GM18502 (cell line): ENCODE data around the gene PLEKHG4B.

ENCODE experiments used
- ATAC-seq: cut with Tn5 transposase; IDR thresholded peaks from one replicate; pipeline ENCODE4 v1.9.1; 2021; ENCODE audit warnings: mild to moderate bottlenecking; ENCODE audit not compliant: unreplicated experiment, poor library complexity

The PLEKHG4B gene

DNA sequence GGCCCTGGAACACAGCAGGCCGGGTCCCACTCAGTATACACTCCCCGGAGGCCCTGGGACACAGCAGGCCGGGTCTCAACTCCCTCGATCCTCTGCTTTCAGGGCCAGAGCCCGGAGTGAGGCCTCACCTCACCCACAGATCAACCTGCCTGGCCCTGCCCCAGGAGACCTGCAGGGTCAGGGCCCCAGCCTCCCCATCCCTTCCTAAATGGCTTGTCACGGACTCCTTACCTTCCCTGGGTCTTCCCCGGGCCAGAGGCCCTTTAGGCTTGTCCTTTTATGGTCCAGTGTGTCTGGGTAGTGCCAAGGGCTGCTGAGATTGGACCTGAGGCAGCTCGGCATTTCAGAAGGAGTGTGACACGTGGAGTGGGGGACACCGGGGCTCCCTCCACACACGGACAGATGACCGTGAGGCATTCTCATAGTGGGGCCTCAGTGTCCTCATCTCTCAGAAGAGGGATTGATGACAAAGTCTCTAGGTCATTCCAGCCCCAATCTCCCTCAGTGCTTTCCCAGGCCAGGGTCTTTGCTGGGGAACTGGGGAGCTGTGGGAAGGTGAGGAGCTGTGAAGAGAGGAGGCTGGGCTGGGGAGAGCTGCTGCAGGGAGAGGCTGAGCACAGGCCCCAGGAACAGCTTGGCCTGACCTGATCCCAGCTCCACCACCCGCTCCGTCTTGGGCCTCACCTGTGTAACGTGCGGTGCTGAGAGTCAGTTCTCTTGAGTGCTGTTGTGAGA lies 18.0 kb upstream of the PLEKHG4B start:
- ATAC-seq = no peak

DNA sequence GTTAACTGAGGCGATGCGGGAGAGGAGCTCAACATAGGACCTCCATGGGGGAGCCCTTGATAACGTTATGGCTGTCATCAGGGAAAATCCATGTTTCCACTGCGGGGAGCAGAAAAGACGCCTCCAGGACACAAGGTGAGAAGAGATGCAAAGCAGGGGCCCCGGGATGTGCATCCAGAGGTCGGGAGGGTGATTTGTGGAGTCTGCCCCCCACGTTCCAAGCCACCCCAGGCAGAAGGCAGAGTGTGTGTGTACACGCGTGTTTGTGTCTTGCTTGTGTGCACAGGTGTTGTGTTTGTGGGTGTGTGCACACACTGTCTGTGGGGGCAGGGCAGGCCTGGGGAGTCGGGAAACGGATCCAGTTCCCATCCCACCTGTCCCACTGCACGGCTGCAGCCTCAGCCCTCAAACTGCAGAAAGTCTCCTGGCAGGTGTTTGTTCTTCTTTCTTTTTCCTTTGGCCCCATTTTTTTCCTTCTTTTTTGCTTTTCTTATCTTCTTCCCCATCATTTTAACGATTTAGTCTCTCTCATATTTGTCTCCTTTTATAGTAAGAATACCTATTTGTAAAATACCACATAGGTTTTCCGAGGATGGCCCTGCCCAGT lies 17.4 kb upstream of the PLEKHG4B start:
- ATAC-seq = no peak

- ATAC-seq = no peak
These were observed 16.3 kb upstream of the PLEKHG4B start for GRCh38 chr5:75331-76320.

GRCh38 chr5:76358-77169 lies 15.4 kb upstream of the PLEKHG4B start:
- no peak for ATAC-seq

GRCh38 chr5:77170-77501 lies 14.8 kb upstream of the PLEKHG4B start:
- ATAC-seq = no peak

DNA sequence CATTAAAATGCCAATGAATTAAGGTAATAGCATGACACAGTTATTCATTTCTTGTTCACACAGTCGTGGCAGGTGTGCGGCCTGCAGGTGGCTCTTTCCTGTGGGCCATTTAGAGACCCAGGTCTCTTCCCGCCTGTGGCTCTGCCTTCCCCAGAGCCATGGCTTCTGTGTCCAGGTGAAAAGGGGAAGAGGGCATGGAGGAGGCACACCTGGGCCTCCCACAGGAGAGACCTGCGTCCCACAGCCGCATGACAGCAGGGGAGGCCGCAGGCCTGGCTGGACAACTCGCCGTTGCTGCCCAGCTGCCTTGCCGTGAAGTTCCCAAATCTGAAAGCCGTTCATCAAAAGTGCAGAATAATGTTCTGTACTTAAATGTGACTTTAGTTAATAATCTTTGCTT lies 14.4 kb upstream of the PLEKHG4B start:
- ATAC-seq = no peak

GRCh38 chr5:77957-78804 lies 13.8 kb upstream of the PLEKHG4B start:
- ATAC-seq = no peak

- no peak for ATAC-seq
These were observed 13.2 kb upstream of the PLEKHG4B start for GRCh38 chr5:78805-79149.

DNA sequence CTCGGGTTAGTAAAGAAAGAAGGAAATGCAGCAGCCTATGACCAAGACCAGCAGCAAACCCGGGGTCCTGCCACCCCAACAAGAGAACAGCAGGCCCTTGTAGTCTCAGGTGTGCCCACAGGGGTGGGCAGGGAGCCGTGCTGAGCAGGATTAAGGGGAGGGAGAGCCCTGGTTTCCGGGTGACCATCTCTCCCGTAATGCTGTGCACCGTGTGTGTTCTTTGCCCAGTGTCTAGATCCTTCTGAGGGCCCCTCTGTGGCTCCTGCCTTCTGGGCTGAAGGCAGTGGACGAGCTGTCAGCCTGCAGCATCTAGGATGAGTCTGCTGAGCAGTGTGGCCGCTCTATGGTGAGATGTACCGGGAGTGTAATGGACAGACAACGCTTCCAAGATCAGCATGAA lies 12.7 kb upstream of the PLEKHG4B start:
- ATAC-seq = no peak

GRCh38 chr5:79821-80220 lies 12.1 kb upstream of the PLEKHG4B start:
- no peak for ATAC-seq

DNA sequence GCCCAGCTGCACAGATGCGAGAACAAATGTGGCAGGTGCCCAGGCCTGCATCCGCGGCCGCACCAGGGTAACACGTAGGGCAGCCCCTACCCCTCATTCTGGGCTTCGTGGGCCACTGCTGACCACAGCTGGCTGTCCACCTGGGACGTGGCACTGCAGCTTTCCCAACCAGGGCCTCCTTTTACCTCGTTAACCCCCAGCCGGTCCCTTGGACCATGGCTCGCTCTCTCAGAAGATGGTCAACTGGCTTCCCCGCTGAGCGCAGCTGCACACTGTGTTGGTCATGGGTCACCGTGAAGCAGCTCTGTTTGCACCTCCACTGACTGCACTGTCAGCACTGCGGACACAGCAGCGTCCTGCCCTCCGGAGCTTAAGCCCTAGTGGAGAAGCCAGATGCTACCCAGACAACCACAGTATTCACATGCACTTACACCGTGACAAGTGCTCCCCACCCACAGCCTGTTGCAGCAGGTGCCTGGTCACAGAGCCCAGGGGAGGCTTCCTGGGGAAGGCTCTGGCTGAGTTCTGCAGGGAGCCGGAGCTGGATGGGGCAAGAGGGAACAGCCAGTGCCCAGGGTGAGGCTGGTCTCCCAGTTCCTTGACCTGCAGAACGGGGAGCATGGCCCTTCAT lies 10.5 kb upstream of the PLEKHG4B start:
- no peak for ATAC-seq

DNA sequence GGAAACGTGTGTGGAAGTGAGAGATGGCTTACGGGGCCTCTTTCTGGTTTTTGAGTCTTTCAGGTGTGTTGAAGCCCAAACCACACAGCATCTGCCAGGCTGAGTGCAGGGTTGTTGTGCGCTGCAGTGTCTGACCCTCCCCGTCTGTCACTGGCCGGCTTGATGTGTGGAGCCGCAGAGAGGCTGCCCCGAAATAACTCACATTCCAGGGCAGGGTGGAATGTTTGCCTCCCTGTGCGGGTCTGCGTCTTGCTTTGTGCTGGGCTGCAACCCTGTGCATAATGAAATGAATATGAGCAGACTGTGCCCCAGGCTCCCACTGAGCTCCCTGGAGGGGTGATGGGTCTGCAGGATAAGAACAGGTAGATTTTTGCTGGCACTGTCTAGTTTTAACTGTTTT lies 9.9 kb upstream of the PLEKHG4B start:
- ATAC-seq = no peak

DNA sequence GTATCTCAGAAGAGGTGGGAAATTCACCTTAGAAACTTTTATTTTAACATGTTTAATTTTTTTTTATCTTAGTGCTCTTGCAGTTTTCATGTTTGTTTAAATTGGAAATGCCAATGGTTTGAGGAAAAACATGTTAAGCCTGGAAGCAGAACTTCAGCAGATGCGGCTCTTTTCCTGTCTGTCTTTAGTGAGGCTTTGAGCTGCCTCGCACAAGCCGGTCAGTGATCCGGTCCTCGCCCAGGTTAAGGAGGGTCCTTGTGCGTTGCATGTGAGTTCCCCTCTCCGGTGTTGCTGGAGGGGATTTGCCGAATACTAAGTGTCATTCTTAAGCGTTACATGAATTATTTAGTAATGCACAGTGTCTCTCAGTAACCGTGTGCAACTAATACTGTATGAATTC lies 9.4 kb upstream of the PLEKHG4B start:
- no peak for ATAC-seq

DNA sequence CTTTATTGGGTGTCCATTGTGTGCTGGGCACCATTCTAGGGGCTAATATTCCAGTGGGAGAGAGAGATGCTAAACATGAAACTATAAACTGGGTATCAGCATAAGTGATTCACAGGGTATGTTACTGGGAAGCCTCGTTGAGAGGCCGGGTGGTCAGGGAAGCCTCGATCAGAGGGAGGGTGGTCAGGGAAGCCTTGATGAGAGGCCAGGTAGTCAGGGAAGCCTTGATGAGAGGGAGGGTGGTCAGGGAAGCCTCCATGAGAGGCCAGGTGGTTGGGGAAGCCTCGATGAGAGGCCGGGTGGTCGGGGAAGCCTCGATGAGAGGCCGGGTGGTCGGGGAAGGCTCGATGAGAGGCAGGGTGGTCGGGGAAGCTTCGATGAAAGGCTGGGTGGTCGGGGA lies 8.9 kb upstream of the PLEKHG4B start:
- ATAC-seq = no peak

DNA sequence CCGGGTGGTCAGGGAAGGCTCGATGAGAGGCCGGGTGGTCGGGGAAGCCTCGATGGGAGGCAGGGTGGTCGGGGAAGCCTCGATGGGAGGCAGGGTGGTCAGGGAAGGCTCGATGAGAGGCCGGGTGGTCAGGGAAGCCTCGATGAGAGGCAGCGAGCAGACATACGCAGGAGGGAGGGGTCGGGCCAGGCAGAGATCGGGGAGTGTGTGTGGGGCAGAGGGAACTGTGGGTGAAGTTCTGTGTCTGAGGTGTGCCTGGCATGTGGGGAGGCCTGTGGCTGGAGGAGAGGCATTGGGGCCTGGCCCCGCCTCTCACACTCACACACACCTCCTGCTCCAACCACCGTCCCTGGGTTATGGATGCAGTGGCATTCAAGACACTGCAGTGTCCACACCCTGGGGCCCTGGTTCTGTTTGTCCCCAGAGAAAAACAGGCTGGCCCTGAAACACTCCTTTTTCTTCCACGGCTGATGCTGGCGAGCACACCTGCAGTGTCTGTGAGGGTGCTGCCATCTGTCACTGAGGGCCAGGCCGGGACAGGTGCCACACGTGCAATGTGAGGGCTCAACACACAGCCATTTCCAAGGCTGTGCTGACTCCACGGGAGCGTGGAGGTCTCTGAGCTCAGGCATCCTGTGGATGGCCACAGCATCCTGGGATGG lies 6.5 kb upstream of the PLEKHG4B start:
- no peak for ATAC-seq

- ATAC-seq = no peak
These were observed 2.4 kb upstream of the PLEKHG4B start for GRCh38 chr5:89337-90286.
